Activated CD4-positive, alpha-beta memory T cell treated with anti-CD3 and anti-CD28 coated beads for 36 hours (primary cell): ENCODE data around the gene SH3BGR. TPM values are rescaled to one million over a fixed set of nuclear protein-coding genes. Genes with fewer than 3 reads are reported as not detected.

Experiments
- microRNA-seq: library from miRNA; unstranded; fragments of <30 nt; microRNA quantifications from one replicate; pipeline ENCODE4 v1.2.0, GENCODE V29; 2022; ENCODE audit warnings: borderline number of aligned reads, borderline microRNAs expressed, borderline replicate concordance
- total RNA-seq, 2 experiments: library from RNA; stranded (reverse); gene quantifications; one replicate each; pipeline ENCODE4 v1.2.3, GENCODE V29; 2021

Gene SH3BGR
- total RNA-seq, 2 experiments from 2014 or later = 1.7 to 3.1 TPM

Small RNA genes lying within 50 kb of the gene (microRNA-seq; reads per million reads assigned to microRNA genes)
- not detected for gene MIR6508

Other genes starting within 250 kb of the SH3BGR start
- gene BRWD1, start 138.3 kb upstream of the SH3BGR start, total RNA-seq = 10 to 100 TPM; 28.7 to 29.4 TPM
- 100 to 1,000 TPM; 441 to 449 TPM for gene HMGN1, start 102.9 kb upstream of the SH3BGR start, total RNA-seq
- under 1 TPM; 0.22 to 0.36 TPM for gene LCA5L, start 6.2 kb upstream of the SH3BGR start, total RNA-seq
- not detected for gene B3GALT5, start 161.0 kb downstream of the SH3BGR start, total RNA-seq